Measurements from ENCODE around the gene BCO2.

The BCO2 gene

GRCh38 chr11:112253605-112254242 is 78.4 kb downstream of the BCO2 start:
- no peak for DNase-seq

GRCh38 chr11:112255067-112255720 is 79.9 kb downstream of the BCO2 start:
- no peak for DNase-seq

GRCh38 chr11:112260490-112260889 is 85.2 kb downstream of the BCO2 start, which contains the start of gene PLET1:
Gene PLET1, minus strand, starts transcription at chr11:112260860. Its CDS starts 271 bp downstream, at chr11:112260589.
- no peak for DNase-seq

GRCh38 chr11:112265659-112266409 is 90.5 kb downstream of the BCO2 start:
- no peak for DNase-seq

GRCh38 chr11:112266410-112266778 is 91.1 kb downstream of the BCO2 start:
- DNase-seq, result no peak

GRCh38 chr11:112267188-112267591 is 91.9 kb downstream of the BCO2 start:
- DNase-seq, result no peak

- DNase-seq, result no peak
Measured at GRCh38 chr11:112268406-112268805, 93.1 kb downstream of the BCO2 start.

Measured in DMS79 (cell line).